ENCODE results near the gene MCOLN1. TPM values are rescaled to one million over a fixed set of nuclear protein-coding genes. Genes with fewer than 3 reads are reported as not detected.

The MCOLN1 gene
- polyA plus RNA-seq, 4 donors: 17.6 to 21.1 (median 18.8) TPM

DNA sequence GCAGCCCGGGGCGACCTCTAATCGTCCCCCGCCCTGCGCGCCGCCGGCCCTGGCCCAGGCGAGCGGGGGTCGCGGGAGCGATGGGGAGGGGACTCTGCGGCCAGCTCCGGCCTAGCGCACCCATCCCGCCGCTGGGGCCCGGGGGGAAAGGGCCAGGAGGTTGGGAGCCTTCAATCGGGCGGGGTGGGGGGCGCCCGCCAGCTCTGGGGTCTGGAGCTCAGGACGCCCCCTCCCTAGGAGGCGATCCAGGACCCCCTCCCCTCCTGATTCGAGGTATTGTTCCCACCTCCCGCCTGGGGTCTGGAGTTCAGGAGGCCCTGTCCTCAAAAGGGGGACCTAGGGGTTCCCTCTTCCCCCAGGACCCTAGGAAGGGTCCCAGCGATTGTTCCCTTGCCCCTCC, 6.1 kb upstream of the MCOLN1 start:
- Histone ChIP-seq H3K9me3 (ENCODE audit: control insufficient read depth in 2 of 2, insufficient read depth in 1 of 2, low read depth in 1 of 2, low read length in 1 of 2) (no peaks in the 10 kb centered on the region), H3K4me1 (ENCODE audit: control insufficient read depth in 3 of 3, insufficient read depth in 2 of 3, low read depth in 1 of 3, low read length in 2 of 3) (peaks cover 0 to 12% (median 0%) of the 10 kb centered on the region in 3 donors), H3K4me3 (ENCODE audit: low read depth in 1 of 3, low read length in 3 of 3) (peak overlapping the region; percentile 51 to 87 (median 72)), H3K27me3 (ENCODE audit: control insufficient read depth in 3 of 3, insufficient read depth in 3 of 3, low read length in 3 of 3) (no peaks in the 10 kb centered on the region), H3K36me3 (ENCODE audit: control insufficient read depth in 3 of 3, insufficient read depth in 2 of 3, low read depth in 1 of 3, low read length in 3 of 3) (peaks cover 0 to 26% (median 0%) of the 10 kb centered on the region in 3 donors), H3K27ac (ENCODE audit: low read depth in 1 of 3, low read length in 2 of 3) (peak overlapping the region in 2 of 3 donors; percentile 59)
- peak in 1 of 2 donors; percentile 28 for DNase-seq
- FAIRE-seq: no peak
- 3 to 4% (median 3%) methylated on average over 12 to 28 of the region's 28 CpGs for WGBS, 3 donors

DNA sequence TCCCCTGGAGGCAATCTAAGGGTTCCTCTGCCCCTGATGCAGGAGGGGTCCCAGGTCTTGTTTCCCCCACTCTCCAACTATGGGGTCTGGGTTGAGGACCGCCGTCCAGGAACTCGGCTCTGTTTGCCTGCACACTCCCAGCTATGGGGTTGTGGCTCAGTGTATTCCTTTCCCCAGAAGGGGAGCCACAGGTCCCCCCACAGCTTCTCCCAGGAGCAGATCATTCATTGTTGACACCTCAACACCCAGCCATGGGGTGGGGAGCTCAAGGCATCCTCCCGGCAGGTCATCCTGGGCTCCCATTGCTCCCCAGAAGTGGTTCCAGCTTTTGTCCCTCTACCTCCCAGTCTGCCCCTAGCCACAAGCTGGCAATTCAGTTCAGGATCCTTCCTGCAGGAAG, 5.5 kb upstream of the MCOLN1 start:
- peak overlapping the region in 1 of 3 donors; percentile 59 for H3K27ac ChIP-seq (ENCODE audit: low read depth in 1 of 3, low read length in 2 of 3)
- peaks cover 0 to 15% (median 1%) of the 10 kb centered on the region in 3 donors for H3K4me1 ChIP-seq (ENCODE audit: control insufficient read depth in 3 of 3, insufficient read depth in 2 of 3, low read depth in 1 of 3, low read length in 2 of 3)
- peak in 1 of 2 donors; percentile 31 for DNase-seq
- peaks cover 0 to 26% (median 0%) of the 10 kb centered on the region in 3 donors for H3K36me3 ChIP-seq (ENCODE audit: control insufficient read depth in 3 of 3, insufficient read depth in 2 of 3, low read depth in 1 of 3, low read length in 3 of 3)
- FAIRE-seq: no peak
- H3K27me3 ChIP-seq (ENCODE audit: control insufficient read depth in 3 of 3, insufficient read depth in 3 of 3, low read length in 3 of 3): no peaks in the 10 kb centered on the region
- H3K9me3 ChIP-seq (ENCODE audit: control insufficient read depth in 2 of 2, insufficient read depth in 1 of 2, low read depth in 1 of 2, low read length in 1 of 2): no peaks in the 10 kb centered on the region
- 44 to 53% (median 44%) methylated on average over 4 of the region's 4 CpGs for whole genome bisulfite sequencing, 3 donors
- peak overlapping the region in 2 of 3 donors; percentile 72 to 87 for H3K4me3 ChIP-seq (ENCODE audit: low read depth in 1 of 3, low read length in 3 of 3)

DNA sequence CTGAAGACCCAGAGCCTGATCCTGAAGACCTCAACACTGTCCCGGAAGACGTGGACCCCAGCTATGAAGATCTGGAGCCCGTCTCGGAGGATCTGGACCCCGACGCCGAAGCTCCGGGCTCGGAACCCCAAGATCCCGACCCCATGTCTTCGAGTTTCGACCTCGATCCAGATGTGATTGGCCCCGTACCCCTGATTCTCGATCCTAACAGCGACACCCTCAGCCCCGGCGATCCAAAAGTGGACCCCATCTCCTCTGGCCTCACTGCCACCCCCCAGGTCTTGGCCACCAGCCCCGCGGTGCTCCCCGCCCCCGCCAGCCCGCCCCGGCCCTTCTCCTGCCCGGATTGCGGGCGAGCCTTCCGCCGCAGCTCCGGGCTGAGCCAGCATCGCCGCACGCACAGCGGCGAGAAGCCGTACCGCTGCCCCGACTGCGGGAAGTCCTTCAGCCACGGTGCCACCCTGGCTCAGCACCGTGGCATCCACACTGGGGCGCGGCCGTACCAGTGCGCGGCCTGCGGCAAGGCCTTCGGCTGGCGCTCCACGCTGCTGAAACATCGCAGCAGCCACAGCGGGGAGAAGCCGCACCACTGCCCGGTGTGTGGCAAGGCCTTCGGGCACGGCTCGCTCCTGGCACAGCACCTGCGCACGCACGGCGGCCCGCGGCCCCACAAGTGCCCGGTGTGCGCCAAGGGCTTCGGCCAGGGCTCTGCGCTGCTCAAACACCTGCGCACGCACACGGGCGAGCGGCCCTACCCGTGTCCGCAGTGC, 2.9 kb upstream of the MCOLN1 start:
- FAIRE-seq (no peak), DNase-seq (no peak)
- no peak overlapping the region for H3K27ac ChIP-seq (ENCODE audit: low read depth in 1 of 3, low read length in 2 of 3)
- H3K4me1 ChIP-seq (ENCODE audit: control insufficient read depth in 3 of 3, insufficient read depth in 2 of 3, low read depth in 1 of 3, low read length in 2 of 3): peaks cover 4 to 28% (median 7%) of the 10 kb centered on the region in 3 donors
- WGBS, 3 donors: 97% methylated on average over 61 to 74 of the region's 74 CpGs
- no peak overlapping the region for H3K4me3 ChIP-seq (ENCODE audit: low read depth in 1 of 3, low read length in 3 of 3)
- no peaks in the 10 kb centered on the region for H3K9me3 ChIP-seq (ENCODE audit: control insufficient read depth in 2 of 2, insufficient read depth in 1 of 2, low read depth in 1 of 2, low read length in 1 of 2)
- no peaks in the 10 kb centered on the region for H3K27me3 ChIP-seq (ENCODE audit: control insufficient read depth in 3 of 3, insufficient read depth in 3 of 3, low read length in 3 of 3)
- peaks cover 0 to 26% (median 0%) of the 10 kb centered on the region in 3 donors for H3K36me3 ChIP-seq (ENCODE audit: control insufficient read depth in 3 of 3, insufficient read depth in 2 of 3, low read depth in 1 of 3, low read length in 3 of 3)

DNA sequence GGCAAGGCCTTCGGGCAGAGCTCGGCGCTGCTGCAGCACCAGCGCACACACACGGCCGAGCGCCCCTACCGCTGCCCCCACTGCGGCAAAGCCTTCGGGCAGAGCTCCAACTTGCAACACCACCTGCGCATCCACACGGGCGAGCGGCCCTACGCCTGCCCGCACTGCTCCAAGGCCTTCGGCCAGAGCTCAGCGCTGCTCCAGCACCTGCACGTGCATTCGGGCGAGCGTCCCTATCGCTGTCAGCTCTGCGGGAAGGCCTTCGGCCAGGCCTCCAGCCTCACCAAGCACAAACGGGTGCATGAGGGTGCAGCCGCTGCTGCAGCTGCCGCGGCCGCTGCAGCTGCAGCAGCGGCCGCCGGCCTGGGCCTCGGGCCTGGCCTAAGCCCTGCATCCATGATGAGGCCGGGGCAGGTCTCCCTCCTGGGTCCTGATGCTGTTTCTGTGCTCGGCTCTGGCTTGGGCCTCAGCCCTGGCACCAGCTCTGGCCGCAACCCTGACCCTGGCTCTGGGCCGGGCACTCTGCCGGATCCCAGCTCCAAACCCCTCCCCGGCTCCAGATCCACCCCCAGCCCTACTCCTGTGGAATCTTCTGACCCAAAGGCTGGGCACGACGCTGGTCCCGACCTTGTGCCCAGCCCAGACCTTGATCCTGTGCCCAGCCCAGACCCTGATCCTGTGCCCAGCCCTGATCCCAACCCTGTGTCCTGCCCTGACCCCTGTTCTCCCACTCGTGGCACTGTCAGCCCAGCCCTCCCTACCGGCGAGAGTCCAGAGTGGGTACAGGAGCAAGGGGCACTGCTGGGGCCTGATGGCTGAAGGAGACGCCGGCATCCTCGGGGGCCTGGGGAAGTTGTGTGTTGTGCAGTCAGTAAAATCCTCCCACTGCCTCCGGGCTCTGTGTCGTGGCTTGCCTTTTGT, 2.0 kb upstream of the MCOLN1 start:
- Histone ChIP-seq H3K4me3 (ENCODE audit: low read depth in 1 of 3, low read length in 3 of 3) (no peak overlapping the region), H3K4me1 (ENCODE audit: control insufficient read depth in 3 of 3, insufficient read depth in 2 of 3, low read depth in 1 of 3, low read length in 2 of 3) (peaks cover 4 to 24% (median 7%) of the 10 kb centered on the region in 3 donors), H3K27ac (ENCODE audit: low read depth in 1 of 3, low read length in 2 of 3) (no peak overlapping the region), H3K36me3 (ENCODE audit: control insufficient read depth in 3 of 3, insufficient read depth in 2 of 3, low read depth in 1 of 3, low read length in 3 of 3) (peaks cover 0 to 35% (median 0%) of the 10 kb centered on the region in 3 donors), H3K27me3 (ENCODE audit: control insufficient read depth in 3 of 3, insufficient read depth in 3 of 3, low read length in 3 of 3) (no peaks in the 10 kb centered on the region), H3K9me3 (ENCODE audit: control insufficient read depth in 2 of 2, insufficient read depth in 1 of 2, low read depth in 1 of 2, low read length in 1 of 2) (no peaks in the 10 kb centered on the region)
- 88 to 90% (median 90%) methylated on average over 47 to 51 of the region's 51 CpGs for WGBS, 3 donors
- FAIRE-seq: no peak
- no peak for DNase-seq

DNA sequence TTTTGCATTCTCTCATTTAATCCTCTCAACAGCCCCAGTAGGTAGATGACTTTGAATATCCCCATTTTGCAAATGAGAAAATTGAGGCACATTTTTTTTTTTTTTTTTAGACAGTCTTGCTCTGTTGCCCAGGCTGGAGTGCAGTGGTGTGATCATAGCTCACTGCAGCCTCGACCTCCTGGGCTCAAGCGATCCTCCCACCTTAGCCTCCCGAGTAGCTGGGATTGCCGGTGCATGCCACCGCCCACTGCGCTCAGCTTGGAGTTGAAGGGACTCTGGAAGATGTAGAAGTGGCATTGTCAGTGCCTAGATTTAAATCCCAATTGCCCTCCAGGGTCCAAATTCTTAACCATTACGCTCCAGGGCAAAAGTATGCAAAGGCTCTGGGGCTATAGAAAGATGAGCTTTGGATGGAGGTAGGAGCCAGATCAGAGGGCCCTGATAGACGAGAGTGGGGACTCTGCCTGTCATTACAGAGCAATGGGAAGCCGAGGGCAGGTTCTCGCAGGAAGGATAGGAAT, 813 bp upstream of the MCOLN1 start:
- Histone ChIP-seq H3K36me3 (ENCODE audit: control insufficient read depth in 3 of 3, insufficient read depth in 2 of 3, low read depth in 1 of 3, low read length in 3 of 3) (peaks cover 0 to 44% (median 0%) of the 10 kb centered on the region in 3 donors), H3K4me1 (ENCODE audit: control insufficient read depth in 3 of 3, insufficient read depth in 2 of 3, low read depth in 1 of 3, low read length in 2 of 3) (peaks cover 4 to 21% (median 7%) of the 10 kb centered on the region in 3 donors), H3K9me3 (ENCODE audit: control insufficient read depth in 2 of 2, insufficient read depth in 1 of 2, low read depth in 1 of 2, low read length in 1 of 2) (no peaks in the 10 kb centered on the region), H3K27me3 (ENCODE audit: control insufficient read depth in 3 of 3, insufficient read depth in 3 of 3, low read length in 3 of 3) (no peaks in the 10 kb centered on the region), H3K27ac (ENCODE audit: low read depth in 1 of 3, low read length in 2 of 3) (peak overlapping the region in 2 of 3 donors; percentile 43 to 50), H3K4me3 (ENCODE audit: low read depth in 1 of 3, low read length in 3 of 3) (peak overlapping the region in 1 of 3 donors; percentile 48)
- WGBS, 3 donors: 49 to 55% (median 54%) methylated on average over 10 of the region's 10 CpGs
- no peak for FAIRE-seq
- DNase-seq: no peak

DNA sequence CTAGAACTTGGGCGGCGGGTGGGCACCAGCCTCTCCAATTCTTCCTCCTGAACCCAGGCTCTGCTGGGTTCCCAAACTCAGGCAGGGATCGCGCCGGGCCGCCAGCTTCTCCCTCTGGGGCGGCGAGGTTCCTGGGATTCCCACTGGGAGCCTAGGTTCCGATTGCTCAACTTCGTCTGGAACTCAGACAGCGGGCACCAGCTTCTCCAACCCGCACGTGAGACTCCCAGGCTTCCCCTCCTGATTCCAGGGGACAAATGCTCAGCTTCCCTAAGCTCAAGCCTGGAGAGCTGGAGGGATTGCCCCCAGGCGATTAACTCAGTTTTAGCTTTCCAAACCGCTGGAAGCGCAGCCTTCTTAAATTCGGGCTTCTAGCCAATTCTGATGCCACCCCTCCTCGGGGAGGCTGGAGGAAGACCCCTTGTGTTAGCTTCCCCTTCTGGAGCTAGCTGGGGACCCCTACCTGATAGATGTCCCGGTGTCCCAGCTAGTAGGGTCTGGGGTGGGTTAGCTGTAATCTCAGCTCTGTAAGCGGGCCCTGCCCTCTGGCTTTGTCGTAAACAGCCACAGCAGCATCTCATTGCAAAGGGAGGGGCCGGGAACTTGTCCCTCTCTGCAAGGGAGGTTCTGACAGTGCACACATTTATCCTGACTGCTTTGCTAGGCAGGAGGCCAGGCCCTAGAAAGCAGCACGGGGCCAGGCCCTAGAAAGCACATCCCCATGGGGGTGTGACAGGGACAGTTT, 671 bp downstream of the MCOLN1 start:
- H3K27me3 ChIP-seq (ENCODE audit: control insufficient read depth in 3 of 3, insufficient read depth in 3 of 3, low read length in 3 of 3): no peaks in the 10 kb centered on the region
- FAIRE-seq (no peak), DNase-seq (no peak)
- WGBS, 3 donors: 2 to 8% (median 6%) methylated on average over 18 to 23 of the region's 23 CpGs
- peak overlapping the region; percentile 50 to 77 (median 76) for H3K4me3 ChIP-seq (ENCODE audit: low read depth in 1 of 3, low read length in 3 of 3)
- peaks cover 0 to 51% (median 0%) of the 10 kb centered on the region in 3 donors for H3K36me3 ChIP-seq (ENCODE audit: control insufficient read depth in 3 of 3, insufficient read depth in 2 of 3, low read depth in 1 of 3, low read length in 3 of 3)
- H3K27ac ChIP-seq (ENCODE audit: low read depth in 1 of 3, low read length in 2 of 3): no peak overlapping the region
- no peaks in the 10 kb centered on the region for H3K9me3 ChIP-seq (ENCODE audit: control insufficient read depth in 2 of 2, insufficient read depth in 1 of 2, low read depth in 1 of 2, low read length in 1 of 2)
- H3K4me1 ChIP-seq (ENCODE audit: control insufficient read depth in 3 of 3, insufficient read depth in 2 of 3, low read depth in 1 of 3, low read length in 2 of 3): peaks cover 4 to 16% (median 7%) of the 10 kb centered on the region in 3 donors

DNA sequence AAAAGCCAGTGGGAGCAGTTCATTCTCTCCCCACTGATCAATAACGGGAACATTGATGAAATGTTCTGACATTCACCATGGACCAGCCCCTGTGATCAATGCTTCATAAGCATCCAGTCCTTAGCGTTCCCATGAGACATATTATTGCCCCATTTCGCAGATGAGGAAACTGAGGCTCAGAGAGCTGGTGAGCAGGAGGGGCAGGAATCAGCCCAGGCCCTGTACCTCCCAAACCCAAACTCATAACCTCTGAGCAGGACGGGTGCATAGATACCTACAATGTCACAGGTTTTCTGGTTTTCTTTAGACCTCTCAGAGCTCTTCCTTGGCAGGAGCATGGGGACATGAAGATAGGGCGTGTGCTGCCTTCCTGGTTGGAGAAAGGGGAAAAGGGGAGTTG, 2.1 kb downstream of the MCOLN1 start:
- Histone ChIP-seq H3K27me3 (ENCODE audit: control insufficient read depth in 3 of 3, insufficient read depth in 3 of 3, low read length in 3 of 3) (no peaks in the 10 kb centered on the region), H3K4me1 (ENCODE audit: control insufficient read depth in 3 of 3, insufficient read depth in 2 of 3, low read depth in 1 of 3, low read length in 2 of 3) (peaks cover 4 to 16% (median 7%) of the 10 kb centered on the region in 3 donors), H3K4me3 (ENCODE audit: low read depth in 1 of 3, low read length in 3 of 3) (no peak overlapping the region), H3K9me3 (ENCODE audit: control insufficient read depth in 2 of 2, insufficient read depth in 1 of 2, low read depth in 1 of 2, low read length in 1 of 2) (no peaks in the 10 kb centered on the region), H3K27ac (ENCODE audit: low read depth in 1 of 3, low read length in 2 of 3) (no peak overlapping the region), H3K36me3 (ENCODE audit: control insufficient read depth in 3 of 3, insufficient read depth in 2 of 3, low read depth in 1 of 3, low read length in 3 of 3) (peaks cover 0 to 59% (median 0%) of the 10 kb centered on the region in 3 donors)
- FAIRE-seq (no peak), DNase-seq (no peak)
- WGBS, 3 donors: 91 to 99% (median 93%) methylated on average over 5 of the region's 5 CpGs
